NT2/D1 (cell line): Measurements from ENCODE around the gene SCRT2.

Experiments used
- YY1 ChIP-seq: IDR thresholded peaks from 2 replicates; pipeline ENCODE4 v1.6.1; 2011; ENCODE audit not compliant: insufficient read length, insufficient read depth
- ZNF274 ChIP-seq: IDR thresholded peaks from 2 replicates; pipeline ENCODE4 v1.6.1; 2011; ENCODE audit warnings: mild to moderate bottlenecking, low read depth, low read length

GRCh38 chr20:709991-710779 is 34.6 kb upstream of the SCRT2 start:
- TF ChIP-seq ZNF274 (no peak), YY1 (no peak)
